Breast epithelium (tissue), 4 donors: ENCODE measurements around the gene MYLK2. TPM values are rescaled to one million over a fixed set of nuclear protein-coding genes. Genes with fewer than 3 reads are reported as not detected.

Experiments used
- DNase-seq, 2 donors: peaks; one replicate each; pipeline ENCODE4 v3.0.0-alpha.2; 2019; ENCODE audit warnings: low spot score in 2 of 2
- H3K27ac ChIP-seq, 2 donors: fragments of 200-600 bp; sonication (generic) in 1 of 2; one replicate each; pipeline ENCODE4 v1.5.1; 2016 to 2019; ENCODE audit warnings: mild to moderate bottlenecking in 1 of 2
- H3K27me3 ChIP-seq, 2 donors: fragments of 200-600 bp; sonication (generic) in 1 of 2; one replicate each; pipeline versions ENCODE4 v1.5.1 to v1.6.0; 2017 to 2019; ENCODE audit warnings: control low read depth in 1 of 2, mild to moderate bottlenecking in 1 of 2
- H3K36me3 ChIP-seq: fragments of 200-600 bp; one replicate; pipeline ENCODE4 v1.5.1; 2019
- H3K4me1 ChIP-seq, 2 donors: fragments of 200-600 bp; sonication (generic); one replicate each; pipeline ENCODE4 v1.5.1; 2016 to 2019; ENCODE audit warnings: control low read depth in 1 of 2
- H3K4me3 ChIP-seq, 3 donors: fragments of 200-600 bp; sonication (generic); 1 replicate in 2 of 3; 2 replicates in 1 of 3; pipeline ENCODE4 v1.5.1; 2016 to 2019; ENCODE audit warnings: mild to moderate bottlenecking in 3 of 3, moderate library complexity in 2 of 3
- H3K9me3 ChIP-seq, 2 donors: fragments of 200-600 bp; sonication (generic) in 1 of 2; one replicate each; pipeline ENCODE4 v1.5.1; 2016 to 2019; ENCODE audit warnings: control low read depth in 1 of 2
- CTCF ChIP-seq, 3 donors: fragments of 450-650 bp; IDR thresholded peaks; one replicate each; pipeline ENCODE4 v1.5.1; 2016 to 2017; ENCODE audit warnings: antibody characterized with exemption in 3 of 3, mild to moderate bottlenecking in 3 of 3, moderate library complexity in 3 of 3
- POLR2A ChIP-seq: fragments of 450-650 bp; IDR thresholded peaks from one replicate; pipeline ENCODE4 v1.6.1; 2016; ENCODE audit warnings: antibody characterized with exemption, mild to moderate bottlenecking, moderate library complexity
- POLR2AphosphoS5 ChIP-seq, 3 donors: sonication (generic); formaldehyde crosslinking; IDR thresholded peaks; one replicate each; pipeline ENCODE4 v1.6.1; 2017; ENCODE audit warnings: antibody characterized with exemption in 3 of 3
- intact Hi-C: fragments of 100-400 bp; cut with DNase I; formaldehyde crosslinking; loops from one replicate; pipeline ENCODE4 v1.15.1; 2023; ENCODE audit warnings: low total_unique reads
- total RNA-seq, 3 donors: library from RNA; depleted of rRNA; stranded (reverse); fragments of >200 nt; gene quantifications; one replicate each; pipeline ENCODE4 v1.1.0, GENCODE V29; 2016

Gene MYLK2
- total RNA-seq, 3 donors from 2014 or later, result not detected

DNA sequence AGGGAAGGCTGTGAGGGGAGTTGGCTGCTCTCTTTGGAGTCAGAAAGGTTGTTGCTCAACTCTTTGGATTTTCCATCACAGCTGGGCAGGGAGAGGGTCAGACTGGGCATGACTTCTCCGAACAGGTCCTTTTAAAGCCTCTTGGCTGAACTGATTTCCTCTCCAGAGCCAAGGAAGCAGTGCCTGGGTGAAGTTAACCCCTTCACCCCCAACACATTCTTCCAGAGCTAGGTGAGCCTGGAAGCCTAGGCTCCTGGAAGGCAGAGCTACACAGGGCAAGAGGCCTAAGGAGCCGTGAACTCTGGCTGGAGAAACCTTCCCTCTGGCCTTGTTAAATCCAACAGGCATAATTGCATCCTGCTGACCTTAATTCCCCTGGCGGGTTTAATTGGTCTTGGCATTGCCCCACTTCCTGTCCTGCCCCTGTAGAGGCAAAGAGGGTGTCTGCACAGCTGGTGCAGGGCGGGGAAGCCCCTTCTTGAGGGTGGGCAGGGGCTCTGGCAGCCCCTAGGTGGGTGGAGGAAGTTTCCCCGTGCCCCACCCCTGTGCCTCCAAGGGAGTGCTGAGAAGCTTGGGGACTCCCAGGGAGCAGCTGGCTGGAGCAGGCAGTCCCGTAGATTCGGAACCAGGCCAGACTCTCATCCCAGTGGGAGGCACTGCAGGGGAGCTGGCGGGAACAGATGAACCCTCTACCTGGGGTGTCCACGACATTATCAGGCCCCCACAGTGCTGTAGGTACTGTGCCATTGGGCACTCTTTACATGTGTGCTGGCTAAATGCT lies 3.6 kb upstream of the MYLK2 start:
- Histone ChIP-seq H3K36me3 (no peaks in the 10 kb centered on the region), H3K4me1 (no peaks in the 10 kb centered on the region), H3K27ac (peak overlapping the region in 1 of 2 donors; percentile 19), H3K9me3 (no peaks in the 10 kb centered on the region), H3K27me3 (no peaks in the 10 kb centered on the region), H3K4me3 (no peak overlapping the region)
- no peak for DNase-seq
- intact Hi-C loops, result no loop called here
- no peak for TF ChIP-seq POLR2AphosphoS5 (IDR thresholded peaks at IDR 0.05)
- TF ChIP-seq POLR2A, result no peak
- no peak for TF ChIP-seq CTCF (IDR thresholded peaks at IDR 0.05)

GRCh38 chr20:31816221-31816620 lies 2.9 kb upstream of the MYLK2 start:
- no peaks in the 10 kb centered on the region for H3K4me1 ChIP-seq
- no peak for DNase-seq
- H3K36me3 ChIP-seq, result no peaks in the 10 kb centered on the region
- H3K4me3 ChIP-seq, result no peak overlapping the region
- H3K27me3 ChIP-seq, result no peaks in the 10 kb centered on the region
- no peak for TF ChIP-seq POLR2AphosphoS5 (IDR thresholded peaks at IDR 0.05)
- no peak for TF ChIP-seq POLR2A
- no peak for TF ChIP-seq CTCF (IDR thresholded peaks at IDR 0.05)
- H3K9me3 ChIP-seq, result no peaks in the 10 kb centered on the region
- intact Hi-C loops, result no loop called here
- H3K27ac ChIP-seq, result peak overlapping the region in 1 of 2 donors; percentile 19

- intact Hi-C loops, result no loop called here
- Histone ChIP-seq H3K4me3 (no peak overlapping the region), H3K27me3 (no peaks in the 10 kb centered on the region), H3K36me3 (no peaks in the 10 kb centered on the region), H3K27ac (no peak overlapping the region), H3K4me1 (no peaks in the 10 kb centered on the region), H3K9me3 (no peaks in the 10 kb centered on the region)
- TF ChIP-seq POLR2A (no peak), CTCF (IDR thresholded peaks at IDR 0.05) (no peak), POLR2AphosphoS5 (IDR thresholded peaks at IDR 0.05) (no peak)
- no peak for DNase-seq
Measured at GRCh38 chr20:31817461-31817860, 1.7 kb upstream of the MYLK2 start.

DNA sequence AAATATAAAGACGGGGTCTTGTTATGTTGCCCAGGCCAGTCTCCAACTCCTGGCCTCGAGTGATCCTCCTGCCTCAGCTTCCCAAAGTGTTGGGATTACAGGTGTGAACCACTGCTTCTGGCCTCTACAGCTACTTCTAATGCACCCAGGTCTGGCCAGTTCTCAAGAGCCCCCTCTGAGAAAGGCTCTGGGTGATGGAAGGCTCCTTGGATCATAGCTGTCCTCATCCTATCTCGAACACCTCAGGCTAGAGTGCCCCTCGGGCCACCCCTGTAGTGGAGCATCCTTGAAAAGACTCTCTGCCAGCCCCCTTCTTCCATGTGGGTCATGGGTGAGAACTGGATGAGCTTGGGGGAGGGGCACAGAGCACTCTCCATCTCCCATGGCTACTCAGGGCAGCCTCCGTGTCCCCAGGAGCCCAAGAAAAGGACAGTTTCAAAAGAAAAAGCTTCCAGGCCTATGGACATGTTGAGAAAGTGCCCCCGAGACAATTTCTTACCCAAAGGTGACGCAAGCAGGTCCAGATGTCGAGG lies 714 bp upstream of the MYLK2 start:
- no peaks in the 10 kb centered on the region for H3K27me3 ChIP-seq
- H3K4me3 ChIP-seq, result no peak overlapping the region
- no peak overlapping the region for H3K27ac ChIP-seq
- TF ChIP-seq CTCF (IDR thresholded peaks at IDR 0.05) (no peak), POLR2AphosphoS5 (IDR thresholded peaks at IDR 0.05) (no peak), POLR2A (no peak)
- H3K4me1 ChIP-seq, result no peaks in the 10 kb centered on the region
- no peaks in the 10 kb centered on the region for H3K36me3 ChIP-seq
- no peak for DNase-seq
- intact Hi-C loops, result no loop called here
- no peaks in the 10 kb centered on the region for H3K9me3 ChIP-seq

- TF ChIP-seq POLR2A (no peak), POLR2AphosphoS5 (IDR thresholded peaks at IDR 0.05) (no peak), CTCF (IDR thresholded peaks at IDR 0.05) (no peak)
- no peak overlapping the region for H3K27ac ChIP-seq
- no peaks in the 10 kb centered on the region for H3K9me3 ChIP-seq
- intact Hi-C loops, result loop anchor here (10.0 kb wide), 1 partner anchor 135 kb away; the partner anchor contains the start of gene PDRG1
- no peak for DNase-seq
- H3K27me3 ChIP-seq, result no peaks in the 10 kb centered on the region
- no peak overlapping the region for H3K4me3 ChIP-seq
- no peaks in the 10 kb centered on the region for H3K36me3 ChIP-seq
- no peaks in the 10 kb centered on the region for H3K4me1 ChIP-seq
Measured at GRCh38 chr20:31820228-31820627, 1.1 kb downstream of the MYLK2 start.
